ENCODE data around the gene ANKRD33. TPM values are rescaled to one million over a fixed set of nuclear protein-coding genes. Genes with fewer than 3 reads are reported as not detected.

Gene ANKRD33
- total and polyA plus RNA-seq, 2 of the 4 experiments (the other 2 are of a cell fraction) = under 0.01 to 0.03 TPM

GRCh38 chr12:51898937-51899336 is 11.0 kb downstream of the ANKRD33 start:
- no TSS peak for BruUV-seq (replicated peaks)
- dilution Hi-C loops (cut with HindIII; ENCODE audit: low sequenced_read_pairs, unreplicated experiment) = no loop called here
- peak overlapping the region; percentile 26 for H2BK120ac ChIP-seq (ENCODE audit: low read depth, low read length)
- peak overlapping the region; percentile 5 for H2AK5ac ChIP-seq (ENCODE audit: low read depth, low read length)
- H3K27ac ChIP-seq (ENCODE audit: insufficient read depth, low read length) = no peak overlapping the region
- peak overlapping the region; percentile 17 for H2AK9ac ChIP-seq (replicated peaks; ENCODE audit: low read depth, low read length, poor library complexity)
- peaks cover 20% of the 10 kb centered on the region; the same call in 1 of the 2 replicates for H3K9me1 ChIP-seq (ENCODE audit: insufficient read depth, low read length)
- no peak overlapping the region; the same call in 1 of the 2 replicates for H2BK20ac ChIP-seq (ENCODE audit: low read depth, low read length)
- peak overlapping the region; percentile 20 for H3K4ac ChIP-seq (ENCODE audit: low read depth, low read length)
- H3K14ac ChIP-seq (replicated peaks; ENCODE audit: low read depth, low read length) = no peak overlapping the region; the same call in 1 of the 2 replicates
- H3K18ac ChIP-seq (ENCODE audit: low read depth, low read length) = no peak overlapping the region
- TF ChIP-seq RAD21 (IDR thresholded peaks at IDR 0.05; ENCODE audit: low read length) = no peak
- 0 out of 2 replicates have a peak, but pooled peaks have one; percentile 18 for TF ChIP-seq USF2 (IDR thresholded peaks at IDR 0.05; ENCODE audit: low read depth, low read length)
- no peak for TF ChIP-seq RFX5 (IDR thresholded peaks at IDR 0.05; ENCODE audit: low read depth, low read length)
- no peak for TF ChIP-seq CHD1 (IDR thresholded peaks at IDR 0.05; ENCODE audit: low read depth, low read length)
- TF ChIP-seq MAFK (IDR thresholded peaks at IDR 0.05; ENCODE audit: low read depth, low read length) = no peak
- H4K8ac ChIP-seq (ENCODE audit: low read depth in 2 of 2, low read length in 2 of 2) = peak overlapping the region in 1 of 2 experiments; percentile 11; a peak in 1 of 4 replicates
- H4K91ac ChIP-seq (ENCODE audit: insufficient read depth, low read depth, low read length) = peak overlapping the region; percentile 23; the same call in 1 of the 2 replicates
- ChIA-PET CTCF (interaction anchor here (1.8 kb wide), 1 partner anchor 24 kb away, joined by 4 read pairs; no protein-coding TSS in a partner anchor), POLR2A (ENCODE audit: unreplicated experiment) (no interaction called here)
- no peak overlapping the region for H2BK15ac ChIP-seq (ENCODE audit: low read depth, low read length)
- H3K4me2 ChIP-seq (ENCODE audit: low read depth, low read length) = no peak overlapping the region
- H3K4me3 ChIP-seq (ENCODE audit: insufficient read depth, low read depth, low read length) = no peak overlapping the region
- peaks cover 7% of the 10 kb centered on the region; the same call in 1 of the 2 replicates for H3K4me1 ChIP-seq (ENCODE audit: control insufficient read depth, insufficient read depth, low read length)
- peak; percentile 69 for DNase-seq
- no CpG with 5 or more reads among the region's 9 CpGs for WGBS, 2 experiments (ENCODE audit: extremely low coverage in 2 of 2, insufficient read length in 1 of 2)
- no peak overlapping the region for H3K9ac ChIP-seq (ENCODE audit: low read depth, low read length)
- H4K20me1 ChIP-seq (ENCODE audit: insufficient read depth, low read length) = no peaks in the 10 kb centered on the region
- in situ Hi-C loops (cut with MboI; ENCODE audit: low sequenced_read_pairs) = no loop called here
- H3K36me3 ChIP-seq (ENCODE audit: control insufficient read depth, insufficient read depth, low read length) = no peaks in the 10 kb centered on the region
- H2BK5ac ChIP-seq (ENCODE audit: low read depth, low read length, poor library complexity, severe bottlenecking) = no peak overlapping the region
- no peaks in the 10 kb centered on the region for H3K27me3 ChIP-seq (ENCODE audit: control insufficient read depth, insufficient read depth, low read length)
- intact Hi-C loops (cut with micrococcal nuclease) = no loop called here
- peak overlapping the region; percentile 16 for H2AFZ ChIP-seq (replicated peaks; ENCODE audit: low read length, poor library complexity)
- H3K9me3 ChIP-seq (ENCODE audit: control insufficient read depth, insufficient read depth, low read length) = no peaks in the 10 kb centered on the region
- H3K79me1 ChIP-seq (ENCODE audit: low read depth in 1 of 2, low read length in 2 of 2) = no peaks in the 10 kb centered on the region
- H3K56ac ChIP-seq (ENCODE audit: extremely low read depth, insufficient read depth, low read length) = no peak overlapping the region
- ATAC-seq (ENCODE audit: low read depth) = no peak
- no peak overlapping the region for H4K5ac ChIP-seq (ENCODE audit: low read depth, low read length)
- no peak overlapping the region for H3K23ac ChIP-seq (ENCODE audit: low read depth, low read length)

Data from IMR-90 (cell line).